HEK293 (cell line): ENCODE measurements around the gene ARMH2.

ENCODE experiments used
- CTCF ChIP-seq: fragments of 450-650 bp; formaldehyde crosslinking; IDR thresholded peaks from 2 replicates; pipeline ENCODE4 v1.5.1; 2016; ENCODE audit warnings: missing biosample characterization, missing genetic modification characterization
- ZNF664 ChIP-seq: fragments of 450-650 bp; formaldehyde crosslinking; IDR thresholded peaks from 2 replicates; pipeline ENCODE4 v1.5.1; 2016; ENCODE audit warnings: missing biosample characterization, missing genetic modification characterization

DNA sequence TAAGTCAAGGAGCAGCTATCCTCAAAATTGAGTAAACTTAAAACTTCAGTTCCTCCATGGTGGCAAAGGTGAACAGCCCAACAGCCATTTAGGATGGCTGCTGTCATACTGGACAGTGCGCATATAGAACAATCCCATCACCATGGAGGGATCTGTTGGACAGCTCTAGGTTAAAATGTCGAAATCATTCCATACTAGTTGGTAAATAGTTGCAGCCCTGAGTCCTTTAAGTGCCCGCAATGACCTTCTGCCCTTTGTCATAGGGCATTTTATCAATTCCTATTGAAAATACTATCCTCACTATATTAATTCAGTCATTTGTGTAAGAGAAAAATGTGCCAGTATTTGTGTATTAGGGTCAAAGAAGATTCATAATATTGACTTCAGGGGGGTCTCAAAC is 8.9 kb upstream of the ARMH2 start:
- TF ChIP-seq CTCF (tag by site-specific recombination), result no peak
- TF ChIP-seq ZNF664 (tag by site-specific recombination), result no peak
